Activated T-cell treated with anti-CD3 and anti-CD28 coated beads, Interleukin-2, amount 50 U/mL, for 72 hours (primary cell): ENCODE measurements around the gene APBB2. TPM values are rescaled to one million over a fixed set of nuclear protein-coding genes. Genes with fewer than 3 reads are reported as not detected.

ENCODE experiments used
- ATAC-seq, 2 donors: fragments of 150-1000 bp; cut with Tn5 transposase; replicated peaks in 1 of 2; 2 replicates each; pipeline ENCODE4 v1.10.0; 2021; ENCODE audit warnings: moderate library complexity in 2 of 2, mild to moderate bottlenecking in 1 of 2
- DNase-seq, 2 donors: peaks; one replicate each; pipeline ENCODE4 v3.0.0; 2021 to 2022; ENCODE audit warnings: mixed read lengths in 1 of 2
- H3K27ac Mint-ChIP-seq: one replicate; pipeline ENCODE4 v1.8.0; 2022; ENCODE audit warnings: mild to moderate bottlenecking, moderate library complexity, mixed read lengths
- H3K27me3 Mint-ChIP-seq: one replicate; pipeline ENCODE4 v1.8.0; 2022; ENCODE audit warnings: low read depth, mixed read lengths
- H3K36me3 Mint-ChIP-seq, 2 donors: one replicate each; pipeline ENCODE4 v1.8.0; 2022; ENCODE audit warnings: mixed read lengths in 2 of 2, mild to moderate bottlenecking in 1 of 2; ENCODE audit not compliant: insufficient read depth in 2 of 2
- H3K4me1 Mint-ChIP-seq: one replicate; pipeline ENCODE4 v1.8.0; 2022; ENCODE audit warnings: low read depth, mixed read lengths
- H3K4me3 Mint-ChIP-seq, 2 donors: one replicate each; pipeline ENCODE4 v1.8.0; 2022; ENCODE audit warnings: mild to moderate bottlenecking in 2 of 2, mixed read lengths in 2 of 2, moderate library complexity in 2 of 2
- H3K9me3 Mint-ChIP-seq, 2 donors: one replicate each; pipeline ENCODE4 v1.8.0; 2022; ENCODE audit warnings: mixed read lengths in 2 of 2
- total RNA-seq, 2 donors: library from RNA; stranded (reverse); gene quantifications; one replicate each; pipeline ENCODE4 v1.2.3, GENCODE V29; 2022

APBB2 gene
- total RNA-seq, 2 donors from 2014 or later, result 6.8 to 8.6 TPM

GRCh38 chr4:41211951-41212615 lies 2.3 kb downstream of the APBB2 start:
- DNase-seq (no peak), ATAC-seq (no peak)
- Mint-ChIP-seq H3K4me1 (peaks cover 33% of the 10 kb centered on the region), H3K4me3 (no peak overlapping the region), H3K27me3 (peaks cover 62% of the 10 kb centered on the region), H3K36me3 (peaks cover 2 to 3% of the 10 kb centered on the region in 2 donors), H3K27ac (no peak overlapping the region), H3K9me3 (no peaks in the 10 kb centered on the region)

GRCh38 chr4:41209901-41210300 lies 4.4 kb downstream of the APBB2 start:
- Mint-ChIP-seq H3K4me1 (peaks cover 24% of the 10 kb centered on the region), H3K9me3 (no peaks in the 10 kb centered on the region), H3K27me3 (peaks cover 58% of the 10 kb centered on the region), H3K4me3 (no peak overlapping the region), H3K27ac (no peak overlapping the region), H3K36me3 (no peaks in the 10 kb centered on the region)
- ATAC-seq, result no peak
- no peak for DNase-seq

GRCh38 chr4:41209187-41209586 lies 5.2 kb downstream of the APBB2 start:
- H3K36me3 Mint-ChIP-seq, result no peaks in the 10 kb centered on the region
- peaks cover 58% of the 10 kb centered on the region for H3K27me3 Mint-ChIP-seq
- ATAC-seq (no peak), DNase-seq (no peak)
- H3K9me3 Mint-ChIP-seq, result no peaks in the 10 kb centered on the region
- no peak overlapping the region for H3K27ac Mint-ChIP-seq
- no peak overlapping the region for H3K4me3 Mint-ChIP-seq
- peaks cover 21% of the 10 kb centered on the region for H3K4me1 Mint-ChIP-seq

- Mint-ChIP-seq H3K27ac (no peak overlapping the region), H3K4me1 (peaks cover 8% of the 10 kb centered on the region), H3K36me3 (no peaks in the 10 kb centered on the region), H3K9me3 (no peaks in the 10 kb centered on the region), H3K4me3 (no peak overlapping the region), H3K27me3 (peaks cover 51% of the 10 kb centered on the region)
- ATAC-seq, result peak; percentile 73 to 84
- DNase-seq, result peak in 1 of 2 donors; percentile 10
Observed at GRCh38 chr4:41207291-41207831, 7.0 kb downstream of the APBB2 start.

- peaks cover 53% of the 10 kb centered on the region for H3K27me3 Mint-ChIP-seq
Observed at GRCh38 chr4:41205854-41206460, 8.4 kb downstream of the APBB2 start.

GRCh38 chr4:41205130-41205529 lies 9.2 kb downstream of the APBB2 start:
- Mint-ChIP-seq H3K4me3 (no peak overlapping the region), H3K36me3 (no peaks in the 10 kb centered on the region), H3K27ac (no peak overlapping the region), H3K4me1 (peaks cover 8% of the 10 kb centered on the region), H3K27me3 (peaks cover 53% of the 10 kb centered on the region), H3K9me3 (no peaks in the 10 kb centered on the region)
- ATAC-seq (no peak), DNase-seq (no peak)

More at GRCh38 chr4:41205854-41206460, 8.4 kb downstream of the APBB2 start:
- no peak overlapping the region for H3K27ac Mint-ChIP-seq
- no peaks in the 10 kb centered on the region for H3K36me3 Mint-ChIP-seq
- peaks cover 8% of the 10 kb centered on the region for H3K4me1 Mint-ChIP-seq
- no peak overlapping the region for H3K4me3 Mint-ChIP-seq
- H3K9me3 Mint-ChIP-seq, result no peaks in the 10 kb centered on the region
- ATAC-seq (no peak), DNase-seq (no peak)

GRCh38 chr4:41204400-41204978 lies 9.9 kb downstream of the APBB2 start:
- DNase-seq, result no peak
- peaks cover 13% of the 10 kb centered on the region for H3K4me1 Mint-ChIP-seq
- no peak for ATAC-seq
- no peaks in the 10 kb centered on the region for H3K9me3 Mint-ChIP-seq
- no peaks in the 10 kb centered on the region for H3K36me3 Mint-ChIP-seq
- peaks cover 50% of the 10 kb centered on the region for H3K27me3 Mint-ChIP-seq
- H3K27ac Mint-ChIP-seq, result no peak overlapping the region
- no peak overlapping the region for H3K4me3 Mint-ChIP-seq

- H3K4me3 Mint-ChIP-seq, result no peak overlapping the region
- H3K4me1 Mint-ChIP-seq, result peaks cover 13% of the 10 kb centered on the region
- H3K27me3 Mint-ChIP-seq, result peaks cover 46% of the 10 kb centered on the region
- no peak overlapping the region for H3K27ac Mint-ChIP-seq
- ATAC-seq (no peak), DNase-seq (no peak)
- no peaks in the 10 kb centered on the region for H3K9me3 Mint-ChIP-seq
- no peaks in the 10 kb centered on the region for H3K36me3 Mint-ChIP-seq
Observed at GRCh38 chr4:41203841-41204240, 10.5 kb downstream of the APBB2 start.

- DNase-seq (no peak), ATAC-seq (no peak)
- Mint-ChIP-seq H3K4me1 (peaks cover 13% of the 10 kb centered on the region), H3K4me3 (no peak overlapping the region), H3K9me3 (no peaks in the 10 kb centered on the region), H3K27me3 (peaks cover 44% of the 10 kb centered on the region), H3K27ac (no peak overlapping the region), H3K36me3 (no peaks in the 10 kb centered on the region)
Observed at GRCh38 chr4:41202820-41203568, 11.3 kb downstream of the APBB2 start.

GRCh38 chr4:41202356-41202755 lies 12.0 kb downstream of the APBB2 start:
- Mint-ChIP-seq H3K4me3 (no peak overlapping the region), H3K27ac (no peak overlapping the region), H3K9me3 (no peaks in the 10 kb centered on the region), H3K27me3 (peaks cover 47% of the 10 kb centered on the region), H3K36me3 (no peaks in the 10 kb centered on the region), H3K4me1 (peaks cover 8% of the 10 kb centered on the region)
- no peak for DNase-seq
- ATAC-seq, result no peak

GRCh38 chr4:41200486-41201017 lies 13.8 kb downstream of the APBB2 start:
- H3K4me1 Mint-ChIP-seq, result peaks cover 5% of the 10 kb centered on the region

GRCh38 chr4:41199788-41200187 lies 14.6 kb downstream of the APBB2 start:
- Mint-ChIP-seq H3K9me3 (no peaks in the 10 kb centered on the region), H3K4me1 (peaks cover 5% of the 10 kb centered on the region), H3K36me3 (no peaks in the 10 kb centered on the region), H3K4me3 (no peak overlapping the region), H3K27ac (no peak overlapping the region), H3K27me3 (peaks cover 40% of the 10 kb centered on the region)
- DNase-seq (no peak), ATAC-seq (peak; percentile 60 to 77)

More at GRCh38 chr4:41200486-41201017, 13.8 kb downstream of the APBB2 start:
- H3K9me3 Mint-ChIP-seq, result no peaks in the 10 kb centered on the region
- no peaks in the 10 kb centered on the region for H3K36me3 Mint-ChIP-seq
- H3K27me3 Mint-ChIP-seq, result peaks cover 40% of the 10 kb centered on the region
- ATAC-seq (no peak), DNase-seq (no peak)
- no peak overlapping the region for H3K27ac Mint-ChIP-seq
- no peak overlapping the region for H3K4me3 Mint-ChIP-seq

- Mint-ChIP-seq H3K36me3 (no peaks in the 10 kb centered on the region), H3K4me3 (no peak overlapping the region), H3K4me1 (peaks cover 5% of the 10 kb centered on the region), H3K27me3 (peaks cover 32% of the 10 kb centered on the region), H3K27ac (no peak overlapping the region), H3K9me3 (no peaks in the 10 kb centered on the region)
- DNase-seq (no peak), ATAC-seq (no peak)
Observed at GRCh38 chr4:41197996-41198395, 16.3 kb downstream of the APBB2 start.
